Liver (tissue), 9 donors: ENCODE results near the gene ZNF212. TPM values are rescaled to one million over a fixed set of nuclear protein-coding genes. Genes with fewer than 3 reads are reported as not detected.

Experiments
- DNase-seq: peaks from one replicate; pipeline ENCODE4 v3.0.0-alpha.2; 2017; ENCODE audit warnings: low spot score
- H3K27ac ChIP-seq, 2 donors: one replicate each; pipeline ENCODE4 v1.7.0; 2013; ENCODE audit warnings: inconsistent platforms in 2 of 2, low read length in 2 of 2, control low read depth in 1 of 2, low read depth in 1 of 2, mild to moderate bottlenecking in 1 of 2
- H3K27me3 ChIP-seq, 4 donors: one replicate each; pipeline versions ENCODE4 v1.6.1 to v1.7.0; 2013; ENCODE audit warnings: low read length in 3 of 4, inconsistent platforms in 1 of 4, mild to moderate bottlenecking in 1 of 4, moderate library complexity in 1 of 4; ENCODE audit not compliant: control insufficient read depth in 4 of 4, insufficient read depth in 4 of 4
- H3K36me3 ChIP-seq, 4 donors: one replicate each; pipeline versions ENCODE4 v1.6.1 to v1.7.0; 2013; ENCODE audit warnings: low read length in 3 of 4, mild to moderate bottlenecking in 3 of 4, low read depth in 1 of 4, moderate library complexity in 1 of 4; ENCODE audit not compliant: control insufficient read depth in 4 of 4, insufficient read depth in 3 of 4
- H3K4me1 ChIP-seq, 4 donors: one replicate each; pipeline versions ENCODE4 v1.6.1 to v1.7.0; 2013; ENCODE audit warnings: low read length in 3 of 4, mild to moderate bottlenecking in 3 of 4, moderate library complexity in 1 of 4; ENCODE audit not compliant: control insufficient read depth in 4 of 4, insufficient read depth in 4 of 4
- H3K4me3 ChIP-seq, 3 donors: one replicate each; pipeline versions ENCODE4 v1.6.1 to v1.7.0; 2013; ENCODE audit warnings: low read length in 3 of 3, control low read depth in 1 of 3, low read depth in 1 of 3, mild to moderate bottlenecking in 1 of 3
- H3K9ac ChIP-seq, 2 donors: one replicate each; pipeline ENCODE4 v1.7.0; 2013; ENCODE audit warnings: low read length in 2 of 2, mild to moderate bottlenecking in 2 of 2, moderate library complexity in 2 of 2, control low read depth in 1 of 2, low read depth in 1 of 2
- H3K9me3 ChIP-seq, 4 donors: one replicate each; pipeline versions ENCODE4 v1.6.1 to v1.7.0; 2013; ENCODE audit warnings: low read length in 3 of 4; ENCODE audit not compliant: control insufficient read depth in 4 of 4
- EGR1 ChIP-seq, 2 donors: IDR thresholded peaks; 2 replicates each; pipeline ENCODE4 v1.6.1; 2016 to 2018; ENCODE audit warnings: antibody characterized with exemption in 2 of 2, low read depth in 2 of 2
- FOXA1 ChIP-seq: IDR thresholded peaks from 2 replicates; pipeline ENCODE4 v1.6.1; 2016; ENCODE audit warnings: antibody characterized with exemption
- FOXA2 ChIP-seq: IDR thresholded peaks from 2 replicates; pipeline ENCODE4 v1.6.1; 2016; ENCODE audit warnings: antibody characterized with exemption
- GABPA ChIP-seq, 2 donors: IDR thresholded peaks in 1 of 2; conservative IDR thresholded peaks in 1 of 2; 2 replicates each; pipeline ENCODE4 v1.6.1; 2016; ENCODE audit warnings: antibody characterized with exemption in 2 of 2, mild to moderate bottlenecking in 1 of 2, moderate library complexity in 1 of 2
- HNF4A ChIP-seq, 2 donors: conservative IDR thresholded peaks; 2 replicates each; pipeline ENCODE4 v1.6.1; 2016; ENCODE audit warnings: antibody characterized with exemption in 2 of 2, mild to moderate bottlenecking in 2 of 2
- HNF4G ChIP-seq: IDR thresholded peaks from 2 replicates; pipeline ENCODE4 v1.6.1; 2016; ENCODE audit warnings: antibody characterized with exemption
- JUND ChIP-seq, 2 donors: IDR thresholded peaks; 2 replicates each; pipeline ENCODE4 v1.6.1; 2016; ENCODE audit warnings: antibody characterized with exemption in 2 of 2
- NR2F2 ChIP-seq: IDR thresholded peaks from 2 replicates; pipeline ENCODE4 v1.6.1; 2016; ENCODE audit warnings: antibody characterized with exemption
- RAD21 ChIP-seq, 2 donors: IDR thresholded peaks; 2 replicates each; pipeline ENCODE4 v1.6.1; 2016; ENCODE audit warnings: antibody characterized with exemption in 2 of 2, mild to moderate bottlenecking in 2 of 2
- RXRA ChIP-seq, 2 donors: IDR thresholded peaks; 2 replicates each; pipeline ENCODE4 v1.6.1; 2017 to 2018; ENCODE audit warnings: antibody characterized with exemption in 2 of 2, mild to moderate bottlenecking in 1 of 2
- SP1 ChIP-seq: IDR thresholded peaks from 2 replicates; pipeline ENCODE4 v1.6.1; 2018; ENCODE audit warnings: antibody characterized with exemption, mild to moderate bottlenecking
- TAF1 ChIP-seq: conservative IDR thresholded peaks from 2 replicates; pipeline ENCODE4 v1.6.1; 2016; ENCODE audit warnings: antibody characterized with exemption, mild to moderate bottlenecking
- YY1 ChIP-seq: IDR thresholded peaks from 2 replicates; pipeline ENCODE4 v1.6.1; 2016; ENCODE audit warnings: antibody characterized with exemption, mild to moderate bottlenecking
- WGBS: extraction: QIAGEN DNeasy Blood & Tissue Kit; methylation state at CpG from one replicate; pipeline ENCODE4 v1.1.7; 2013; 5-methylcytosine and 5-hydroxymethylcytosine counted together
- polyA plus RNA-seq, 2 donors: library from polyadenylated mRNA; stranded (reverse) in 1 of 2; unstranded in 1 of 2; fragments of 200-250 nt in 1 of 2; fragments of >200 nt in 1 of 2; fragmentation: Nextera tagmentation in 1 of 2; extraction: Ambion mirVana in 1 of 2; gene quantifications; one replicate each; pipeline versions ENCODE4 v1.2.1 to v1.2.3, GENCODE V29; 2013 to 2015
- total RNA-seq, 2 donors: library from RNA; depleted of rRNA; stranded (reverse); fragments of >200 nt; gene quantifications; one replicate each; pipeline ENCODE4 v1.2.3, GENCODE V29; 2014
- TF ChIP-seq, protein P1 (sequence below): IDR thresholded peaks from 2 replicates; pipeline ENCODE4 v1.6.1; 2016; ENCODE audit warnings: antibody characterized with exemption
- TF ChIP-seq, protein P2 (sequence below): IDR thresholded peaks from 2 replicates; pipeline ENCODE4 v1.6.1; 2016; ENCODE audit warnings: antibody characterized with exemption
- TF ChIP-seq, protein P3 (sequence below): IDR thresholded peaks from 2 replicates; pipeline ENCODE4 v1.6.1; 2016; ENCODE audit warnings: antibody characterized with exemption
- TF ChIP-seq, protein P4 (sequence below): fragments of 150-350 bp; IDR thresholded peaks from 2 replicates; pipeline ENCODE4 v1.5.1; 2017; ENCODE audit warnings: improper control_type of control experiment, low read depth, low read length; ENCODE audit not compliant: missing input control
- TF ChIP-seq, protein P5 (sequence below): IDR thresholded peaks from 2 replicates; pipeline ENCODE4 v1.6.1; 2016; ENCODE audit warnings: antibody characterized with exemption, mild to moderate bottlenecking
- donor health status: healthy.
- donor health status: healthy.
- donor health status: healthy.
- donor health status: healthy.
- donor health status: healthy.

ZNF212 gene
- total and polyA plus RNA-seq, 4 donors, result 3.4 to 4.9 (median 3.7) TPM

DNA sequence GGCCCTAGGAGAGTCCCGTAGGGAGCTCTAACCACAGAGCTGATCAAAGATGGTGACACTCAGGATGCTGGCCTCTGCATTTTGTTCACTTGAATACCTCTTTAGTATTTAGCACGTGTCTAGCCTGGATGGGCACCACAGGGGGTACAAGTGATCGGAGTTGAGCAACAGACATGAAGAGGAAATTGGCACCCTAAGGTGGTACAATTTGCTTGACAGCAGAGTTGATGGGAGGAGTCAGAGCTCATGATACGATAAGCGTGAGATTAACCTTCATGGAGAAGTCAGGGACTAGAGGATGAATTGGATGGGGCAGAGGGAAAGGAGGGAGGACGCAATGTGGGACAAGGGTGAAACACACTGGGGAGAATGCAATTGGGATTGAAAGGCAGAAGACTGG lies 9.9 kb upstream of the ZNF212 start:
- WGBS, result 65% methylated on average over 6 of the region's 6 CpGs
- Histone ChIP-seq H3K27me3 (no peaks in the 10 kb centered on the region), H3K9me3 (no peaks in the 10 kb centered on the region), H3K36me3 (peaks cover 0 to 8% (median 4%) of the 10 kb centered on the region in 4 donors), H3K4me3 (no peak overlapping the region), H3K9ac (no peak overlapping the region), H3K27ac (no peak overlapping the region), H3K4me1 (peaks cover 0 to 4% (median 0%) of the 10 kb centered on the region in 4 donors)
- no peak for TF ChIP-seq EGR1 (IDR thresholded peaks at IDR 0.05; ENCODE audit: low read depth in 2 of 2)
- TF ChIP-seq, protein P1, sequence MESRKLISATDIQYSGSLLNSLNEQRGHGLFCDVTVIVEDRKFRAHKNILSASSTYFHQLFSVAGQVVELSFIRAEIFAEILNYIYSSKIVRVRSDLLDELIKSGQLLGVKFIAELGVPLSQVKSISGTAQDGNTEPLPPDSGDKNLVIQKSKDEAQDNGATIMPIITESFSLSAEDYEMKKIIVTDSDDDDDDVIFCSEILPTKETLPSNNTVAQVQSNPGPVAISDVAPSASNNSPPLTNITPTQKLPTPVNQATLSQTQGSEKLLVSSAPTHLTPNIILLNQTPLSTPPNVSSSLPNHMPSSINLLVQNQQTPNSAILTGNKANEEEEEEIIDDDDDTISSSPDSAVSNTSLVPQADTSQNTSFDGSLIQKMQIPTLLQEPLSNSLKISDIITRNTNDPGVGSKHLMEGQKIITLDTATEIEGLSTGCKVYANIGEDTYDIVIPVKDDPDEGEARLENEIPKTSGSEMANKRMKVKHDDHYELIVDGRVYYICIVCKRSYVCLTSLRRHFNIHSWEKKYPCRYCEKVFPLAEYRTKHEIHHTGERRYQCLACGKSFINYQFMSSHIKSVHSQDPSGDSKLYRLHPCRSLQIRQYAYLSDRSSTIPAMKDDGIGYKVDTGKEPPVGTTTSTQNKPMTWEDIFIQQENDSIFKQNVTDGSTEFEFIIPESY, result no peak
- TF ChIP-seq, protein P2, sequence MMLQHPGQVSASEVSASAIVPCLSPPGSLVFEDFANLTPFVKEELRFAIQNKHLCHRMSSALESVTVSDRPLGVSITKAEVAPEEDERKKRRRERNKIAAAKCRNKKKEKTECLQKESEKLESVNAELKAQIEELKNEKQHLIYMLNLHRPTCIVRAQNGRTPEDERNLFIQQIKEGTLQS, result no peak
- TF ChIP-seq JUND (IDR thresholded peaks at IDR 0.05), result no peak
- TF ChIP-seq TAF1, result no peak
- no peak for TF ChIP-seq HNF4G
- no peak for TF ChIP-seq YY1
- TF ChIP-seq RAD21 (IDR thresholded peaks at IDR 0.05), result no peak
- TF ChIP-seq RXRA (IDR thresholded peaks at IDR 0.05), result no peak
- TF ChIP-seq, protein P3, sequence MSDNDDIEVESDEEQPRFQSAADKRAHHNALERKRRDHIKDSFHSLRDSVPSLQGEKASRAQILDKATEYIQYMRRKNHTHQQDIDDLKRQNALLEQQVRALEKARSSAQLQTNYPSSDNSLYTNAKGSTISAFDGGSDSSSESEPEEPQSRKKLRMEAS, result no peak
- TF ChIP-seq, protein P4, sequence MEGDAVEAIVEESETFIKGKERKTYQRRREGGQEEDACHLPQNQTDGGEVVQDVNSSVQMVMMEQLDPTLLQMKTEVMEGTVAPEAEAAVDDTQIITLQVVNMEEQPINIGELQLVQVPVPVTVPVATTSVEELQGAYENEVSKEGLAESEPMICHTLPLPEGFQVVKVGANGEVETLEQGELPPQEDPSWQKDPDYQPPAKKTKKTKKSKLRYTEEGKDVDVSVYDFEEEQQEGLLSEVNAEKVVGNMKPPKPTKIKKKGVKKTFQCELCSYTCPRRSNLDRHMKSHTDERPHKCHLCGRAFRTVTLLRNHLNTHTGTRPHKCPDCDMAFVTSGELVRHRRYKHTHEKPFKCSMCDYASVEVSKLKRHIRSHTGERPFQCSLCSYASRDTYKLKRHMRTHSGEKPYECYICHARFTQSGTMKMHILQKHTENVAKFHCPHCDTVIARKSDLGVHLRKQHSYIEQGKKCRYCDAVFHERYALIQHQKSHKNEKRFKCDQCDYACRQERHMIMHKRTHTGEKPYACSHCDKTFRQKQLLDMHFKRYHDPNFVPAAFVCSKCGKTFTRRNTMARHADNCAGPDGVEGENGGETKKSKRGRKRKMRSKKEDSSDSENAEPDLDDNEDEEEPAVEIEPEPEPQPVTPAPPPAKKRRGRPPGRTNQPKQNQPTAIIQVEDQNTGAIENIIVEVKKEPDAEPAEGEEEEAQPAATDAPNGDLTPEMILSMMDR, result no peak
- TF ChIP-seq GABPA (IDR thresholded peaks at IDR 0.05 in 1 of 2, conservative IDR thresholded peaks at IDR 0.05 in 1 of 2), result no peak
- no peak for TF ChIP-seq SP1
- TF ChIP-seq HNF4A (conservative IDR thresholded peaks at IDR 0.05), result no peak
- DNase-seq, result no peak

DNA sequence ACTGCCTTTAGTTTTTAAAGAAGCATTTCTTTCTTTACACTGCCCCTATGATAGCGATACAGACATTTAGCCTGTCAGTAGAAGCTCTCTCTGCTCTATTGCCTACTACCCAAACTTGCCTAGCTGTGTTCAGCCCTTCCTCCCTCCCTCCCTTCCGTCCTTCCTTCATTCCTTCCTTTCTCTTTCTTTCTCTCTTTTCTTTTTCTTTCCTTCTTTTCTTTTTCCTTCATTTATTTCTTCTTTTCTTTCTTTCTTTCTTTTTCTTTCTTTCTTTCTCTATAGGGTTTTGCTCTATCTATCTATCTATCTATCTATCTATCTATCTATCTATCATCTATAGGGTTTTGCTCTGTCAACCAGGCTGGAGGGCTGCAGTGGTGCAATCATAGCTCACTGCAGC lies 7.1 kb upstream of the ZNF212 start:
- TF ChIP-seq, protein P1, result no peak
- TF ChIP-seq HNF4A (conservative IDR thresholded peaks at IDR 0.05) (no peak), FOXA1 (no peak), GABPA (IDR thresholded peaks at IDR 0.05 in 1 of 2, conservative IDR thresholded peaks at IDR 0.05 in 1 of 2) (no peak), TAF1 (no peak), NR2F2 (no peak), HNF4G (no peak), RXRA (IDR thresholded peaks at IDR 0.05) (no peak), JUND (IDR thresholded peaks at IDR 0.05) (no peak), FOXA2 (no peak), YY1 (no peak), SP1 (no peak), EGR1 (IDR thresholded peaks at IDR 0.05; ENCODE audit: low read depth in 2 of 2) (no peak)
- TF ChIP-seq, protein P4, result no peak
- TF ChIP-seq, protein P3, result no peak
- TF ChIP-seq, protein P5, sequence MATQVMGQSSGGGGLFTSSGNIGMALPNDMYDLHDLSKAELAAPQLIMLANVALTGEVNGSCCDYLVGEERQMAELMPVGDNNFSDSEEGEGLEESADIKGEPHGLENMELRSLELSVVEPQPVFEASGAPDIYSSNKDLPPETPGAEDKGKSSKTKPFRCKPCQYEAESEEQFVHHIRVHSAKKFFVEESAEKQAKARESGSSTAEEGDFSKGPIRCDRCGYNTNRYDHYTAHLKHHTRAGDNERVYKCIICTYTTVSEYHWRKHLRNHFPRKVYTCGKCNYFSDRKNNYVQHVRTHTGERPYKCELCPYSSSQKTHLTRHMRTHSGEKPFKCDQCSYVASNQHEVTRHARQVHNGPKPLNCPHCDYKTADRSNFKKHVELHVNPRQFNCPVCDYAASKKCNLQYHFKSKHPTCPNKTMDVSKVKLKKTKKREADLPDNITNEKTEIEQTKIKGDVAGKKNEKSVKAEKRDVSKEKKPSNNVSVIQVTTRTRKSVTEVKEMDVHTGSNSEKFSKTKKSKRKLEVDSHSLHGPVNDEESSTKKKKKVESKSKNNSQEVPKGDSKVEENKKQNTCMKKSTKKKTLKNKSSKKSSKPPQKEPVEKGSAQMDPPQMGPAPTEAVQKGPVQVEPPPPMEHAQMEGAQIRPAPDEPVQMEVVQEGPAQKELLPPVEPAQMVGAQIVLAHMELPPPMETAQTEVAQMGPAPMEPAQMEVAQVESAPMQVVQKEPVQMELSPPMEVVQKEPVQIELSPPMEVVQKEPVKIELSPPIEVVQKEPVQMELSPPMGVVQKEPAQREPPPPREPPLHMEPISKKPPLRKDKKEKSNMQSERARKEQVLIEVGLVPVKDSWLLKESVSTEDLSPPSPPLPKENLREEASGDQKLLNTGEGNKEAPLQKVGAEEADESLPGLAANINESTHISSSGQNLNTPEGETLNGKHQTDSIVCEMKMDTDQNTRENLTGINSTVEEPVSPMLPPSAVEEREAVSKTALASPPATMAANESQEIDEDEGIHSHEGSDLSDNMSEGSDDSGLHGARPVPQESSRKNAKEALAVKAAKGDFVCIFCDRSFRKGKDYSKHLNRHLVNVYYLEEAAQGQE, result no peak
- Histone ChIP-seq H3K4me1 (no peaks in the 10 kb centered on the region), H3K27ac (no peak overlapping the region), H3K4me3 (no peak overlapping the region), H3K9me3 (no peaks in the 10 kb centered on the region), H3K27me3 (no peaks in the 10 kb centered on the region), H3K36me3 (no peaks in the 10 kb centered on the region), H3K9ac (no peak overlapping the region)
- 69% methylated on average over 2 of the region's 2 CpGs for WGBS
- DNase-seq, result no peak
